ENCODE measurements around the gene ACE.
"Not testable (repeated sequence)": the region's sequence is repeated elsewhere in the genome, so short reads cannot be mapped to it uniquely, and the experiment has no call there.

The ACE gene

GRCh38 chr17:63445065-63445464, 31.8 kb upstream of the ACE start:
- no peak for DNase-seq

GRCh38 chr17:63445571-63445953, 31.3 kb upstream of the ACE start:
- peak; percentile 71 for DNase-seq

GRCh38 chr17:63445954-63446752, 30.7 kb upstream of the ACE start, which contains the start of gene CYB561:
Gene CYB561 (minus strand): TSS chr17:63446306. CDS start chr17:63437547, 8,759 bp downstream.
- peak; percentile 65 for DNase-seq

GRCh38 chr17:63446753-63447470, 29.9 kb upstream of the ACE start:
- peak; percentile 41 for DNase-seq

GRCh38 chr17:63447471-63448009, 29.3 kb upstream of the ACE start:
- no peak for DNase-seq

GRCh38 chr17:63448655-63449054, 28.2 kb upstream of the ACE start:
- no peak for DNase-seq

GRCh38 chr17:63450551-63450950, 26.3 kb upstream of the ACE start:
- no peak for DNase-seq

- no peak for DNase-seq
These were observed 25.7 kb upstream of the ACE start for GRCh38 chr17:63451150-63451549.

GRCh38 chr17:63452046-63452961, 24.6 kb upstream of the ACE start:
- DNase-seq: no peak

- no peak for DNase-seq
These were observed 23.8 kb upstream of the ACE start for GRCh38 chr17:63452962-63453551.

GRCh38 chr17:63454357-63454756, 22.5 kb upstream of the ACE start:
- not testable (repeated sequence) for DNase-seq

- DNase-seq: no peak
These were observed 21.9 kb upstream of the ACE start for GRCh38 chr17:63454915-63455314.

- no peak for DNase-seq
These were observed 21.4 kb upstream of the ACE start for GRCh38 chr17:63455417-63455816.

GRCh38 chr17:63458478-63458877, 18.4 kb upstream of the ACE start:
- DNase-seq: no peak

GRCh38 chr17:63460018-63460417, 16.8 kb upstream of the ACE start:
- no peak for DNase-seq

- DNase-seq: no peak
These were observed 13.1 kb upstream of the ACE start for GRCh38 chr17:63463771-63464170.

- no peak for DNase-seq
These were observed 12.1 kb upstream of the ACE start for GRCh38 chr17:63464691-63465236.

GRCh38 chr17:63468099-63468498, 8.8 kb upstream of the ACE start:
- DNase-seq: not testable (repeated sequence)

- no peak for DNase-seq
These were observed 2.7 kb upstream of the ACE start for GRCh38 chr17:63474174-63474573.

GRCh38 chr17:63474586-63475460, 2.0 kb upstream of the ACE start:
- no peak for DNase-seq

Data from T-helper 9 cell (primary cell).